ENCODE measurements around the gene GLMN.

DNA sequence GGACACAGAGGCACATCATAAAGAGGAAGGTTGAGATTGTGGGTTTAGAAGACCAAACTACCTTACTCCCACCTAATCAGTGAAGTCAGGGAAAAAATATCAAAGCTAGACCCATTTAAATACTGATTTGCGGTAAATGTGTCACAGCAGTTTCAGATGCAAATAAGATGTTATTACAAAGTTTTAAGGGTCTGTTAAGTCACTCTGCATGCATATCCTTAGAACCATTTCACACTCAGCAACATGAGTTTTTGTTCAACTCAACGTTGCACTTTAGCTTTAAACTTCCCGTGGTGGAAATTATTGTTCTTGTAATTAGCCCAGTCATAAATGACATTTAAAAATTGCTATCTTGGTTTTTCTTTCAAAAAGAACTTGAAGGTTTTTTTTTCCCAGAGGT lies 34.9 kb upstream of the GLMN start:
- TF ChIP-seq HIVEP1 (CRISPR knock-in tag; IDR thresholded peaks at IDR 0.05) (no peak), ZBTB7B (CRISPR knock-in tag; IDR thresholded peaks at IDR 0.05) (no peak), POLR2AphosphoS2 (IDR thresholded peaks at IDR 0.05; ENCODE audit: low read depth, low read length) (no peak), ISX (CRISPR knock-in tag; conservative IDR thresholded peaks at IDR 0.05) (no peak), WIZ (CRISPR knock-in tag; IDR thresholded peaks at IDR 0.05) (no peak), HCFC1 (IDR thresholded peaks at IDR 0.05; ENCODE audit: low read depth, low read length) (no peak), ZNF746 (CRISPR knock-in tag; IDR thresholded peaks at IDR 0.05) (no peak), KDM5A (IDR thresholded peaks at IDR 0.05; ENCODE audit: borderline replicate concordance, low read length) (no peak), ARID2 (CRISPR knock-in tag; IDR thresholded peaks at IDR 0.05; ENCODE audit: borderline replicate concordance) (no peak), CHD2 (IDR thresholded peaks at IDR 0.05; ENCODE audit: low read depth, low read length) (no peak), BRCA1 (CRISPR knock-in tag; IDR thresholded peaks at IDR 0.05) (no peak)
- TF ChIP-seq, protein P1, sequence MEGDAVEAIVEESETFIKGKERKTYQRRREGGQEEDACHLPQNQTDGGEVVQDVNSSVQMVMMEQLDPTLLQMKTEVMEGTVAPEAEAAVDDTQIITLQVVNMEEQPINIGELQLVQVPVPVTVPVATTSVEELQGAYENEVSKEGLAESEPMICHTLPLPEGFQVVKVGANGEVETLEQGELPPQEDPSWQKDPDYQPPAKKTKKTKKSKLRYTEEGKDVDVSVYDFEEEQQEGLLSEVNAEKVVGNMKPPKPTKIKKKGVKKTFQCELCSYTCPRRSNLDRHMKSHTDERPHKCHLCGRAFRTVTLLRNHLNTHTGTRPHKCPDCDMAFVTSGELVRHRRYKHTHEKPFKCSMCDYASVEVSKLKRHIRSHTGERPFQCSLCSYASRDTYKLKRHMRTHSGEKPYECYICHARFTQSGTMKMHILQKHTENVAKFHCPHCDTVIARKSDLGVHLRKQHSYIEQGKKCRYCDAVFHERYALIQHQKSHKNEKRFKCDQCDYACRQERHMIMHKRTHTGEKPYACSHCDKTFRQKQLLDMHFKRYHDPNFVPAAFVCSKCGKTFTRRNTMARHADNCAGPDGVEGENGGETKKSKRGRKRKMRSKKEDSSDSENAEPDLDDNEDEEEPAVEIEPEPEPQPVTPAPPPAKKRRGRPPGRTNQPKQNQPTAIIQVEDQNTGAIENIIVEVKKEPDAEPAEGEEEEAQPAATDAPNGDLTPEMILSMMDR (CRISPR knock-in tag; IDR thresholded peaks at IDR 0.05), result no peak
- TF ChIP-seq, protein P2, sequence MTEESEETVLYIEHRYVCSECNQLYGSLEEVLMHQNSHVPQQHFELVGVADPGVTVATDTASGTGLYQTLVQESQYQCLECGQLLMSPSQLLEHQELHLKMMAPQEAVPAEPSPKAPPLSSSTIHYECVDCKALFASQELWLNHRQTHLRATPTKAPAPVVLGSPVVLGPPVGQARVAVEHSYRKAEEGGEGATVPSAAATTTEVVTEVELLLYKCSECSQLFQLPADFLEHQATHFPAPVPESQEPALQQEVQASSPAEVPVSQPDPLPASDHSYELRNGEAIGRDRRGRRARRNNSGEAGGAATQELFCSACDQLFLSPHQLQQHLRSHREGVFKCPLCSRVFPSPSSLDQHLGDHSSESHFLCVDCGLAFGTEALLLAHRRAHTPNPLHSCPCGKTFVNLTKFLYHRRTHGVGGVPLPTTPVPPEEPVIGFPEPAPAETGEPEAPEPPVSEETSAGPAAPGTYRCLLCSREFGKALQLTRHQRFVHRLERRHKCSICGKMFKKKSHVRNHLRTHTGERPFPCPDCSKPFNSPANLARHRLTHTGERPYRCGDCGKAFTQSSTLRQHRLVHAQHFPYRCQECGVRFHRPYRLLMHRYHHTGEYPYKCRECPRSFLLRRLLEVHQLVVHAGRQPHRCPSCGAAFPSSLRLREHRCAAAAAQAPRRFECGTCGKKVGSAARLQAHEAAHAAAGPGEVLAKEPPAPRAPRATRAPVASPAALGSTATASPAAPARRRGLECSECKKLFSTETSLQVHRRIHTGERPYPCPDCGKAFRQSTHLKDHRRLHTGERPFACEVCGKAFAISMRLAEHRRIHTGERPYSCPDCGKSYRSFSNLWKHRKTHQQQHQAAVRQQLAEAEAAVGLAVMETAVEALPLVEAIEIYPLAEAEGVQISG (CRISPR knock-in tag; IDR thresholded peaks at IDR 0.05), result no peak
